Activated CD4-positive, alpha-beta T cell treated with anti-CD3 and anti-CD28 coated beads, Interleukin-2, amount 50 U/mL, for 24 hours (primary cell): ENCODE results near the gene ADAMTS13.

Source experiments
- DNase-seq, 2 donors: peaks; one replicate each; pipeline ENCODE4 v3.0.0-alpha.2; 2020; ENCODE audit warnings: low read depth in 1 of 2, low spot score in 1 of 2

ADAMTS13 gene

DNA sequence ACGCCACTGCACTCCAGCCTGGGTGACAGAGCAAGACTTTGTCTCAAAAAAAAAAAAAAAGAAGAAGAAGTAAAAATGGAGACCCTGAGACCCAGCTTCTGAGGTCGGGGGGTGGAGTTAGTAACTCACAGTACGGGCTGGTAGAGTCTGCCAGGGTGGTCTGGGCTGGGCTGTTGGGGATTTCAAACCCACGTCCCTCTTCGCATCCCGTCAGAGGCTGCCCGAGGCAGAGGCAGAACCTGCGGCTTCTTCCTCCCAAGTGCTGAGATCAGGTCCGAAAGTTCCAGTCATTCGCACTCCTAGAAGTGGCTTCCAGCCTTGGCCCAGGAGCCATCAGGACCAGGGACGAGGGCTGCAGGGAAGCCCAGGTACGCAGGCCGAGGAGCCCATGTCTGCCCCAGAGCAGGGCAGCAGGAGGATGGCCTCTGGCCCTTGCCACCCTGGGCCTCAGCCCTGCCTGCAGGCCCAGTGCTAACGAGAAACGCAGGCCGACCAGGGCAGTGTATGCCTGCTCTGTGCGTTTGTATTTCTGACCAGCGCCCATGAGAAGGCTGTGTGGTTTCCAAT lies 66.6 kb downstream of the ADAMTS13 start:
- DNase-seq, result no peak

DNA sequence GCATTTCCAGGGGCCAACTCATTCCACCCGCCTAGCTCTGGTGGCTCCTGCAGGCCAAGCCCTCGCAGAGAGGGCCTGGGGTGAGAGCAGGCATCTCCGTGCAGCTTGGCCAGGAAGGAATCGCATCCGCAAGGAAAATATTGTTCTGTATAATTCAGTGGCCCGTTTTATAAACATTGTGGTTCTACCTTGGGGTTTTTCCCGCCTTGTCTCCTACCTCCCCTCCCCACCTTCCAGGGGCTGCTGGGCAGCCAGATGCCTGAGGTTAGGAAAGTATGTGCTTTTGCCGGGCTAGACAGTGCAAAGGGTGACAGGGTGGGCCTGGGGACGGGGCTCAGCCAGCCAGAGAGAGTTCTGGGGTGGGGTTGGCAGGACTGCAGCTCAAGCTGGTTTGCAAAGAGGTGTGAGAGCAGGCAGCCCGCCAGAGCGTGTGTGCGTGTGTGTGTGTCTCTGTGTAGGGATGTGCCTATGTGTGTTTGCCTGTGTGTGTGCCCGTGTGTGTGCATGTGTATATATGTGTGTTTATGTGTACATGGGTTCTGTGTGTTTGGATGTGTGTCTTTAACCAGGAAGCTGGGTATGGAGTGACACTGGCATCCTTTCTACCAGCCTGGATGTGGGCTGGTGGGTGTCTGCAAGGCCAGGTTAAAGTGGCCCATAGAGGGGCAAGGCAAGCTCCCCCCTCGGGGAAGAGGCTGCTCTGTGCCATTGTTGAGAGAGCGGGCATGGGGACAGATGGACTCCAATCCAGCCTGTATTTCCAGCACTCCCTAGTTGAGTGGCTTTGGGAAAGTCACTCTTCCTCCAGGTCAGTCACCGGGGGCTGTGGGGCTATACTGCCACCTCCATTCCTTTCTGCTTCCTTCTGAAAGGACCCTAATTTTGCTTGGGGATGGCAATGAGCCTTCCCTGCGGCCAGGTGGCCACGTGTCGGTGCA lies 67.4 kb downstream of the ADAMTS13 start:
- DNase-seq, result no peak

DNA sequence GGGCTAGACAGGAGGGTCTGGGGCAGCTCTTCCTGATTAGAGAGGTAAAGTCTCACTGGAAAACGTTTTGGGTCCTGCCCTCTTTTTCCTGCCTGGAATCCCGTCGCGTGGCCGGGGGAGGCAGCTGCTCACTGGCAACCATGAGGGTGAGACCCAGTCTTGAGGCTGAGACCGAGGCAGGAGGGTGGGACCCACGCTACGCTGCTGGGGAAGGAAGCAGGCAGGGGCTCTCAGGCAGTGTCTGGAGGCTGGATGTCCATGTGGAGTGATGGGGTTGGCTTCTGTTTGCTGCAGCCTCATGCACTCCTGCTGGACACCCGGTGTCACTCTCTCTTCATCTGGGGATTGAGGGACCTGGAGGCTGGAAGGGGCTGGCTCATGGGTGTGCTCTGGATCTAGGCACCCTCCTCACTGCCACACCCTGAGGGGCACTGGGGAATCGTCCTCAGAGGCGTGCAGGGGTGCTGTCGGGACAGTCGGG lies 68.1 kb downstream of the ADAMTS13 start:
- DNase-seq, result no peak

DNA sequence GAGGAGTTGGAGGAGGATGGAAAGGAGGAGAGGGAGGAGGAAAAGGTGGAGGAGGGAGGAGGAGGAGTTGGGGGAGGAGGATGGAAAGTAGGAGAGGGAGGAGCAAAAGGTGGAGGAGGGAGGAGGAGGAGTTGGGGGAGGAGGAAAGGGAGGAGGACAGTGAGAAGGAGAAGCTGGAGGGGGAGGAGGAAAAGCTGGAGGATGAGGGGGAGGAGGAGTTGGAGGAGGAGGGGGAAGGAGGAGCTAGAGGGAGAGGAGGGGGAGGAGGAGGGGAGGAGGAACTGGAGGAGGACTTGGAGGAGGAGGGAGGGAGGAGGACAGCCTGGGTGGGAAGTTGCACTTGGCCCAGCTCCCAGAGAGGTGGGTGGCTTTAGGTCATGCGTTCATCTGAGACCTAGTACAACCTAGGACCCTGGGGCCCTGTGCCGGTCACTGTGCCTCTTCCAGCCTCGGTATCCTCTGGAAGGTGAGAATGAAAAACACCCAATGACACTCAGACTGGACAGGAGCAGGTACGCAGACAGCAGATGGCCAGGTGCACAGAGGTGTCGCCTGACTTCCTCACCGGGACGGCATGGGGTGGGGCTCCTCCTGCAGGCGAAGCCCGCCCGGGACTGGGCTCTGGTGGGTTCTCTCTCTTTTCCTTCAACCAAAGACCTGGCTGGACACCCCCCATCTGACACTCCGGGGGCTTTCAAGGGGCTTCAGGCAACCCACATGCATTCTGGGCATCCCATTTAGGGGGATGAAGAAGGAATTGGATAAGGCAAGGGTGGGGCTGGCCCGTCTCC lies 68.9 kb downstream of the ADAMTS13 start:
- no peak for DNase-seq

DNA sequence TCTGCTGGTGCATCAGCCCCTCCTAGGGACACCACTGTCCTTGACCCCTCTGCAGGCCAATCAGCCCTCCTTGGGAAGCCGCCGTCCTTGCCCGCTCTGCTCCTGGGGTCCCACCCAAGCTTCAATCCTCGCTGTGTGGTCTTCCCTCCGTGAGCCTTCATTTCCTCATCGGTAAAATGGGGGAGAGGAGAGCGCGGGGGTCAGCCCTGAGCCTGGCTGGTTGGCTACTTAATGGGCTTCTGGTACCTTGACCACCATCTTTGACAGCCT lies 69.4 kb downstream of the ADAMTS13 start:
- DNase-seq, result no peak

DNA sequence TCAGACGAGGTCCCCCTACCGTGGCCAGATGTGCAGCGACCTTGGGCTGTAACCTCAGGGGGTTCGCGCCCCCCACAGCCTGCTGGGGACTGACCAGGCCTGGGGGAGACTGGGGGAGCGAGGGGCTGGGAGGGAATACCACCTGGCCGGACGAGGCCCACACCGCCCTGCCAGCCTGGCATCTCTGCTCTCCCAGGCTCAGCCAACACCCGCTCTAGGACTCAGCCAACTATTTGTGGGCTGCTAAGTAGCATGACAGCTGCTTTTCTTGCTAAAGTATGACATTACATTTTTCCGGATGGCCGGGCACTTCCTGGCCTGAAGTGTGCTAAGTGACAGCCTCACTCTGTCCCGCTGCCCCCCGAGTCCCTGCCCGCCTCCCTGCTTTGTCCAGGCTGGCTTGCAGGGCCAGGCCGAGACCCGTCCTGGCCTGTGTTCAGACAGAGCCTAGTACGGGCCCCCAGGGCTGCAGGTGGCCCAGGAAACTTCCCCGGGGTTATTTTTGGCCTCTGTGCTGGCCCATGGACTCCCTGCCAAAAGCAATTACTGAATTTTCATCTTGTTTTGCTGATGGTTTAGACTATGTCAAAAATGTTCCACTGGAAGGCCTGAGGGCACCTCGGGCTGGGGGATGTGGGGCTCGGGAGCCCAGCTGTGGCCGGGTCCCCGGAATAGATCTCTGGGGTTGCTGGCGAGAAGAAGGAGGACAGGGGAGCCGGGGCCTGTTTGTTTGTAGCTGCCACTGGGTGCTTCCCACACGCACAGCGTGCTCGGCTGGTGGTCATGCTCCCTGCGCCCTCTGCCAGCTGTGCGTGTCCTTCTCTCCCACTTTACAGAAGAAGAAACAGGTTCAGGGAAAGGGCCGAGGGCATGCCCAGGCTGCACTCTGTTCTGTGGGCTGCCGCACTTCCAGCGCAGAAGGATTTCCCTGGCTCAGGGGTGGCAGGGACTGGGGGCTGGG lies 70.2 kb downstream of the ADAMTS13 start:
- no peak for DNase-seq

DNA sequence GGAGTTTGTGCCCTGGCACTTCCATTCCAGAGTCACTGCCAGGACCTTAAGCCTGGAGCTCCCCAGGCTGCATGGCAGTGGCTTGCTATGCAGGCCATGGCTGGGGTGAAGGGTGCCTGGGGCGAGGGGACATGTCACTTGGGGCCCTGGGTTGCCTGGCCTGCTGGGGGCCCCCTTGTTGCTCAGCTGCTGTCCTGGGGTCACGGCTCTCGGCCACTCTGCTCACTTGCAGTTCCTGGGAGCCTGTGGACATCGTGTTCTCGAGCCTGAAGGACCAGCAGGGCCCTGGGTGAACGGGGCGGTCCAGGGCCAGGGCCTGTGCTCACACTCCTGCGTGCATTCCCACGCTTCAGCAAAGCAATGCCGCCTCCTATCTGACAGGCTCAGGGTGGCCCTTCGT lies 71.3 kb downstream of the ADAMTS13 start:
- no peak for DNase-seq

DNA sequence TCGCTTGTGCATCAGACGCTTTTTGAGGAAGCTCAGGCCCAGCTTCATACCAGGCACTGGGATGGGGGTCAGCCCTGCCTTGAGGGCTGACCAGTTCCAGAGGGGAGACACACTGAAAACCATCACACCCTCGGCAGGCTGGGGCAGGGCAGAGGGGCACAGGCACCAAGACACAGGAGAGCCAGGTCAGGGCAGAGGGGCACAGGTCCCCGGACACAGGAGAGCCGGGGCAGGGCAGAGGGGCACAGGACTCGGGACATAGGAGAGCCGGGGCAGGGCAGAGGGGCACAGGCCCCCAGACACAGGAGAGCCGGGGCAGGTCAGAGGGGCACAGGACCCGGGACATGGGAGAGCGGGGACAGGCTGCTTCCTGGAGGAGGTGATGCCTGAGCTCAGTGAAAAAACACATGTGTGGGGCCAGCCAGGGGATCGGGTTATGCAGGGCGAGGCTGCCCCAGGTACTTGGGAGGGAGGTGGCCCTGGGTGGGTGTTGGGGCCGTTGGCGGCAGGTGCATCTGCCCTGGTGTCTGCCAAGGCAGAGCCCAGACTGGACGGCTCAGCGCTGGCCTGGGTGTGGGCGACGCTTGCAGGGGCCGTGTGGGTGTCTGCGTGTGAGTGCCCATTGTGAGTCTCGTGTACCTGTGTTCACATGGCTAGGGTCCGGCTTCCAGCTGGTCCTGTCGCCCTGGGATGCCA lies 71.8 kb downstream of the ADAMTS13 start:
- no peak for DNase-seq

DNA sequence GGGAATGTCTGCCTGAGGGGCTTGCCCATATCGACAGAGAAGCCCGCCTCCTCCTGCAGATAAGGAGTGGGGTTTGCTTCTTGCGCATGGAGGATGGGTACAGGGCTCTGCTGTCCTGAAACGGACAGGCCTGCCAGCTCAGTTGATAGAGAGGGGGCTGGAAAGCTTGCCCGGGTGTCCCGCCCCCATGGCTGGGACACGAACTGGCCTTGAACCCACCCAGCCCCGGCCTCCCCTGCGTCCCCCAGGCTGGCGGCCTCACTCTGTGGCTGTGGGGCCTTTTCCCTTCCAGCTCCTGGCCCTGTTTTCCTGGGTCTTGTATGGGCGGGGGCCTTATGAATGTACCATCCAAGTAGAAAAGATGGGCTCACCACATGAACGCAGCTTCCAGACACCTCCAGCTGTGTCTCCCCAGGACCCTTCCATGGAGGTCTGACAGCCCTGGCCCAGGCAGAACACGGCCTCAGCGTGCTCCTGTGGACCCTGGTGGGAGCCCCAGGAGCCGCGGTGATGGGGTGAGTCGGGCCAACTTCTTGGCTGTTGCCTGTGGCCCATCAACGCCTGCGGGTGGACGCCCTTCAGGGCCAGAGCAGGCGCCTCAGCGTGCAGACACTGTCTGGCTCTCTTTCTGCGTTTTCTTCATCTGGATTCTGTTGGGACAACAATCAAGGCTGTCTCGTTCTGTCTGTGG lies 72.6 kb downstream of the ADAMTS13 start:
- DNase-seq, result no peak

DNA sequence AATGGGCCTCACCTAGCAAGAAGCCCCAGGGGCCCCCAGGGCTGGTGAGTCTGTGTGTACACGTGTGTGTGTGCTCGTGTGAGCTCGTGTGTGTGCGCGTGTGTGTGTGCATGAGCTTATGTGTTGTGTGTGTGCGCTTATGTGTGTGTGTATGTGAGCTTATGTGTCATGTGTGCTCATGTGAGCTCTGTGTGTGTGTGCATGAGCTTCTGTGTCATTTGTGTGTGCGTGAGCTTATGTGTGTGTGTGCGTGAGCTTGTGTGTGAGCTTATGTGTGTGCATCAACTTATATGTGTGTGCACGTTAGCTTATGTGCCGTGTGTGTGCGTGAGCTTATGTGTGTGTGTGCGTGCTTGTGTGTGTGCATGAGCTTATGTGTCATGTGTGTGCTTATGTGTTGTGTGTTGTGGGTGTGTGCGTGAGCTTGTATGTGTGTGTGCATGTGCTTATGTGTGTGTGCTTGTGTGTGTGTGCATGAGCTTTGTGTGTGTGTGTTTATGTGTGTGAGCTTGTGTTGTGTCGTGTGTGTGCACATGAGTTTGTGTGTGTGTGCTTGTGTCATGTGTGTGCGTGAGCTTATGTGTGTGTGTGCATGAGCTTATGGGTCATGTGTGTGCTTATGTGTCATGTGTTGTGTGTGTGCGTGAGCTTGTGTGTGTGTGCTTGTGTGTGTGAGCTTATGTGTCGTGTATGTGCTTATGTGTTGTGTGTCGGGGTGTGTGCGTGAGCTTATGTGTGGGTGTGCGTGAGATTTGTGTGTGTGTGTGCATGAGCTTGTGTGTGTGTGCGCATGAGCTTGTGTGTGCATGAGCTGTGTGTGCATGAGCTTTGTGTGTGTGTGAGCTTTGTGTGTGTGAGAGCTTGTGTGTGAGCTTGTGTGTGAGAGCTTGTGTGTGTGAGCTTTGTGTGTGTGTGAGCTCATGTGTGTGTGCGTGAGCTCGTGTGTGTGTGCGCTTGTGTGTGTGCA lies 73.4 kb downstream of the ADAMTS13 start:
- no peak for DNase-seq

DNA sequence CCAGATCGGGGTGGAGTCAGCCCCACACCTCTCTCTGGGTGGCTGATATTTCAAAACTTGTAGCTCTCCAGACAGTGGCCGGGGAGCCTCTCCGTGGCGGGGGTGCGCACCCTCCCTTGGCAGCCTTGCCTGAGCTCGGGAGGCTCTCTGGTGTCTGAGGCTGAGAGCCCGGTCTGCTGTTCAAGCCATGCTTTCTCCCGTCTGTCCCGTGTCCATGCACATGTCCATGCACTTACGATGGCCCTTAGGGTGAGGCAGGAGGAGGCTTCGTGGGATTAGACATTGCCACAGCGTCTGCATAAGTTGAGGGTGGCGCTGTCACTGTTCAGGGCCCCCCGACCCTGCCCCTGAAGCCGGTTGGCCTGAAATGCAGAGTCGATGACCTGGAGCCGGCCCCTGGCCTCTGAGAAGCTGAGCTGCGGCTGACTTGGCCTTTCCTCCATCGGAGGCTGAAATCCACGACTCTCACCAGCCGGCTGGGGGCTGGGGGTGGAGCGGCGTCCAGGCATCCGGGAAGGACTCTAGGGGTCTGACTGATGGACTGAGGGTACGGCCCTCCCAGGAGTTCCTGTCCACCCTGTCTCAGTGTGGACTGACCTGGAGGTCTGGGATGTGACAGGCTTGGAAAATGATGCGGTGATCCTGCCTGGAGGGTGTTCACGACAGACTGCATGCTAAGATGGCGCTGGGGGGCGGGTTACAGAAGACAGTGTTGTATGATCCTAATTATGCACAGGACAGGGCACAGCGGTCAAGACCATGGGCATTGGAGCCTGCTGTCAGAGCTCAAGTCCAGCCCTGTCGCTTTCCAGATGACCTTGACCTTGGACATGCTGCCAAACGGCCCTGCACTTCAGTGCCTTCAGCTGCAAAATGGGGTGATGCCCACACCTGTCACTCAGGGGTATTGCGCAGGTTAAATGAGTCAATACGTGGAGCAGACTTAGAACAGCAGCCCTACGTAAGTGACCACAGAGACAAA lies 75.0 kb downstream of the ADAMTS13 start:
- no peak for DNase-seq

DNA sequence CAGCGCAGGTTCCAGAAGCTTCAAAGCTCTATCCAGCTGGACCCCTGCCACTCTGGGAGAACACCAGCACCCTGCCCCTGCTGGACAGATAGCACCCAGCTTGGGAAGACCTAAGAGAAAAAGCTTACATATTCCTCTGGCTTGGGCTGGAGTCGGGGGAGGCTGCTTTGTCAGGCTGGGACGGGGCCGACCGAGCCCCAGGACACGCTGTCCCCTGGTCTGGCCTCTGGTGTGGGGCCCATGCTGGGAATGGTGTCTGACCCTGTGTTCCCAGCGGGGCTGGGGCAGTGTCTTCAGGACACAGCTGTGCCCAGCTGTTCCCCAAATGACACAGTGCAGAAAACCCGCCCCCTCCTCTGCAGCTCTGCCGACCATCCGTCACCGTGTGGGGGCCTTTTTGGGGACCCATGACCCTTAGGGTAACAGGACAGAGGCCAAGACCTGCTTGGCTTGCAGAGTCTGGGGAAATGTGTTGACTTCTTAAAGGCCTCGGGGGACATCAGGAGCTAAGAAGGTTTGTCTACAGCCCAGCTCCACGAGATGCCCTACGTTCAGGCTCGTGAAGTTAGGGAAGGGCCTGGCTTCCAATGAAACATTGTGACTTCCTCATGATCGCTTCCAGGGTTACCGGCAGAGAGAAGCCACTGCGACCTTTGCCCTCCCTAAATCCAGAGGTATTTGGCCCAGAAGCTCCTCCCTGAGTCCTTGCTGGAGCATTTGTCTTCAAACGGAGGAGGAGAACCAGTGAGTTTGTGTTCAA lies 77.1 kb downstream of the ADAMTS13 start:
- DNase-seq, result no peak

DNA sequence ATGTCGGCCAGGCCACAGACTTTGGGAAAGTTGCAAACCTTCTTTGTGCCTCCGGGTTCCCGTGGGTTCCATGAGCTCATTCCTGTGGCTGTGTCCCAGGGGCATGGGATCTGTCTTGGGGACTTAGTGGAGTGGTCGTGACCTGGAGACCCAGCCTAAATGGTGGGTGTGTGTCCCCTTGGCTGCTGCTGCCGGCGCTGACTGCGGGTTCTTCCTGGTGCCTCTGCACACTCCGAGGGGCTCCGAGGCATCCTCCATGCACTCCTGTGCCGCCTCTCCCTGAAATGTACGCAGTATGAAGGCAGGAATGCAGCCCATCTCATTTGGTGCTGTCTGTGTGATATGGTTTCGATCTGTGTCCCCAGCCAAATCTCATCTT lies 77.7 kb downstream of the ADAMTS13 start:
- no peak for DNase-seq

DNA sequence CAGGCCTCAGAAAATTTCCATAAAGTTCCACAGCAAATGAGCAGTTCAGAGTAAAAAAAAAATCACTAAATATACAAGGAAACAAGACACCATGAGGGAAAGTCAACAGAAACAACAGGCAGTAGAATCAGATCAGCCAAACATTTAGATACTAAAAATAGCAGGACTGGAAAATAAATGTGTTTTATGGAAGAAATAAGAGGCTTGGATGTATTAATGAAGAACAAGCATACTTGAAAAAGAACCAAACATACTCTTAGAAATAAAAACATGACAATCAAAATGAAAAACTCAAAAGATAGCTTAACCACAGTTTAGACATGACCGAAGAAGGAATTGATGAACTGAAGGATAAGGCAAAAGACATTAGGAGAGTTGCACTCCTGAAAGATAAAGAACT lies 79.9 kb downstream of the ADAMTS13 start:
- no peak for DNase-seq

DNA sequence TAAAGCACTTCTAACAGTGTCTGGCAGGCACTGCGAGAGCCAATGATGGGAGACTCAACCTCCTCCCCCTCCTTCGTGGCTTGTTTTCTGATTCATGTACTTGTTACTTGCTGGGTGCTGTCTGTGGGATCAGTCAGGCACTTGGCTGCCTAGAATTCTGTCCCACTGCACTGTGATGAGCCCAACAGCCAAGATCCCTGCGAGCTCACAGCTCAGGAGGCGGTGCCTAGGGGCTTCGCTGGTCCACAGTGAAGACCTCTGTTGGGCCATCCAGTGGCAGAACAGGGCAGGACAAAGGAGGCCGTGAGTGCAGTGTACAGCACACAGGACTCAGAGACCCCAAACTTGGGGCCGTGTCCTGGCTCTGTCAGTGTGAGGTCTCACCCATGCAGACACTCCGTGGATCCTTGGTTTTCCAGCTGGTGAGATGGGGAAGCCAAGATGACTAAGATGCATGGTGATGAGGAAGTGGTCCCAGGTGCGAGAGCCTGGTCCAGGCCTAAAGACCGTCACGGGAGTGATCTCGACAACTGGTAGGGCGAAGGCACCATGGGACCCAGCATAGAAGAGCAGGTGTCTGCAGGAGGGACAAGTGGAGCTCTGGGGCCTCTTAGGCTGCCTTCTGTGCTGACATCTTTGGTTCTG lies 83.1 kb downstream of the ADAMTS13 start:
- DNase-seq, result no peak
